H9 (cell line): ENCODE data around the gene CADPS. TPM values are rescaled to one million over a fixed set of nuclear protein-coding genes. Genes with fewer than 3 reads are reported as not detected.

Experiments used
- DNase-seq: peaks from one replicate; pipeline ENCODE4 v3.0.0-alpha.2; 2017
- H2AFZ ChIP-seq: one replicate; pipeline ENCODE4 v1.6.1; 2013; ENCODE audit warnings: mild to moderate bottlenecking, low read length, control low read depth, moderate library complexity
- H2AK5ac ChIP-seq: 2 replicates; pipeline ENCODE4 v1.6.1; 2013; ENCODE audit warnings: low read length, control low read depth, mixed read lengths; ENCODE audit not compliant: insufficient read length
- H2BK120ac ChIP-seq: one replicate; pipeline ENCODE4 v1.6.1; 2013; ENCODE audit warnings: low read depth, mild to moderate bottlenecking, low read length, control low read depth, inconsistent platforms; ENCODE audit not compliant: poor library complexity, severe bottlenecking
- H2BK12ac ChIP-seq: 2 replicates; pipeline ENCODE4 v1.6.1; 2013; ENCODE audit warnings: low read length, control low read depth, mixed read lengths, low read depth; ENCODE audit not compliant: insufficient read length
- H2BK15ac ChIP-seq: 2 replicates; pipeline ENCODE4 v1.6.1; 2013; ENCODE audit warnings: low read depth, low read length, control low read depth
- H2BK20ac ChIP-seq: one replicate; pipeline ENCODE4 v1.6.1; 2013; ENCODE audit warnings: low read depth, mild to moderate bottlenecking, low read length, control low read depth, inconsistent platforms; ENCODE audit not compliant: poor library complexity, severe bottlenecking
- H2BK5ac ChIP-seq: 2 replicates; pipeline ENCODE4 v1.6.1; 2013; ENCODE audit warnings: low read length, control low read depth, mixed read lengths; ENCODE audit not compliant: insufficient read length
- H3K14ac ChIP-seq: 2 replicates; pipeline ENCODE4 v1.6.1; 2013; ENCODE audit warnings: low read length, control low read depth; ENCODE audit not compliant: insufficient read depth
- H3K18ac ChIP-seq: 2 replicates; pipeline ENCODE4 v1.6.1; 2013; ENCODE audit warnings: low read depth, mild to moderate bottlenecking, mixed read lengths, low read length, control low read depth; ENCODE audit not compliant: insufficient read length
- H3K23ac ChIP-seq: 2 replicates; pipeline ENCODE4 v1.6.1; 2013; ENCODE audit warnings: low read length, control low read depth, mixed read lengths, low read depth; ENCODE audit not compliant: insufficient read length
- H3K23me2 ChIP-seq: 2 replicates; pipeline ENCODE4 v1.6.1; 2013; ENCODE audit warnings: low read depth, mild to moderate bottlenecking, mixed read lengths, low read length, control low read depth; ENCODE audit not compliant: insufficient read length, poor library complexity, severe bottlenecking
- H3K27ac ChIP-seq: 2 replicates; pipeline ENCODE4 v1.5.1; 2013; ENCODE audit warnings: low read length, control low read depth, mixed read lengths, low read depth; ENCODE audit not compliant: insufficient read length
- H3K27me3 ChIP-seq: 2 replicates; pipeline ENCODE4 v1.6.1; 2013; ENCODE audit warnings: low read length, control low read depth, inconsistent platforms; ENCODE audit not compliant: insufficient read depth
- H3K4ac ChIP-seq: 2 replicates; pipeline ENCODE4 v1.6.1; 2013; ENCODE audit warnings: low read depth, mild to moderate bottlenecking, control low read depth, inconsistent platforms, low read length, moderate library complexity
- H3K4me1 ChIP-seq: 2 replicates; pipeline ENCODE4 v1.6.1; 2013; ENCODE audit warnings: low read length, control low read depth, inconsistent platforms; ENCODE audit not compliant: insufficient read depth
- H3K4me2 ChIP-seq: 2 replicates; pipeline ENCODE4 v1.6.1; 2013; ENCODE audit warnings: low read length, control low read depth, mixed read lengths; ENCODE audit not compliant: insufficient read length, insufficient read depth
- H3K56ac ChIP-seq: 2 replicates; pipeline ENCODE4 v1.6.1; 2013; ENCODE audit warnings: low read depth, mild to moderate bottlenecking, mixed read lengths, low read length, control low read depth; ENCODE audit not compliant: insufficient read length
- H3K79me1 ChIP-seq: 2 replicates; pipeline ENCODE4 v1.6.1; 2013; ENCODE audit warnings: low read depth, mild to moderate bottlenecking, moderate library complexity, low read length, control low read depth, inconsistent platforms; ENCODE audit not compliant: insufficient read depth, poor library complexity, severe bottlenecking
- H3K79me2 ChIP-seq: 2 replicates; pipeline ENCODE4 v1.6.1; 2013; ENCODE audit warnings: low read length, control low read depth, inconsistent platforms; ENCODE audit not compliant: insufficient read depth
- H3K9ac ChIP-seq: 2 replicates; pipeline ENCODE4 v1.6.1; 2013; ENCODE audit warnings: low read length, control low read depth, mixed read lengths; ENCODE audit not compliant: insufficient read length; ENCODE audit errors: extremely low read depth
- H3K9me3 ChIP-seq: one replicate; pipeline ENCODE4 v1.6.1; 2013; ENCODE audit warnings: low read depth, low read length, inconsistent platforms; ENCODE audit not compliant: control insufficient read depth
- H3T11ph ChIP-seq: one replicate; pipeline ENCODE4 v1.6.1; 2013; ENCODE audit warnings: mild to moderate bottlenecking, low read length, control low read depth, inconsistent platforms
- H4K20me1 ChIP-seq: one replicate; pipeline ENCODE4 v1.6.1; 2013; ENCODE audit not compliant: control insufficient read depth, insufficient read length, insufficient read depth
- H4K5ac ChIP-seq: 2 replicates; pipeline ENCODE4 v1.6.1; 2013; ENCODE audit warnings: low read depth, mild to moderate bottlenecking, mixed read lengths, low read length, control low read depth; ENCODE audit not compliant: insufficient read length
- H4K8ac ChIP-seq: replicated peaks from 2 replicates; pipeline ENCODE4 v1.6.1; 2013; ENCODE audit warnings: low read length, control low read depth, mixed read lengths, low read depth; ENCODE audit not compliant: insufficient read length
- H4K91ac ChIP-seq: 2 replicates; pipeline ENCODE4 v1.6.1; 2013; ENCODE audit warnings: low read depth, mild to moderate bottlenecking, moderate library complexity, mixed read lengths, low read length, control low read depth; ENCODE audit not compliant: insufficient read length
- H3K27ac Mint-ChIP-seq, 3 experiments: 2 replicates in 2 of 3; 3 replicates in 1 of 3; pipeline ENCODE4 v1.8.0; 2020 to 2021; ENCODE audit warnings: mixed read lengths in 3 of 3, mild to moderate bottlenecking in 1 of 3, moderate library complexity in 1 of 3
- H3K27me3 Mint-ChIP-seq: 2 replicates; pipeline ENCODE4 v1.8.0; 2021; ENCODE audit warnings: low read depth, mild to moderate bottlenecking, moderate library complexity, mixed read lengths
- H3K36me3 Mint-ChIP-seq, 3 experiments: 2 replicates in 2 of 3; 3 replicates in 1 of 3; pipeline ENCODE4 v1.8.0; 2020 to 2021; ENCODE audit warnings: low read depth in 3 of 3, mixed read lengths in 3 of 3; ENCODE audit not compliant: insufficient read depth in 1 of 3
- H3K4me1 Mint-ChIP-seq, 2 experiments: 2 replicates each; pipeline ENCODE4 v1.8.0; 2020; ENCODE audit warnings: mixed read lengths in 2 of 2
- H3K4me3 Mint-ChIP-seq, 2 experiments: 2 replicates in 1 of 2; 3 replicates in 1 of 2; pipeline ENCODE4 v1.8.0; 2020 to 2021; ENCODE audit warnings: mild to moderate bottlenecking in 2 of 2, mixed read lengths in 2 of 2, moderate library complexity in 1 of 2
- H3K9me3 Mint-ChIP-seq, 2 experiments: 2 replicates in 1 of 2; 3 replicates in 1 of 2; pipeline ENCODE4 v1.8.0; 2020; ENCODE audit warnings: mild to moderate bottlenecking in 2 of 2, mixed read lengths in 2 of 2, moderate library complexity in 1 of 2
- CTCF ChIP-seq: fragments of 200-600 bp; sonication (generic); conservative IDR thresholded peaks from 3 replicates; pipeline ENCODE4 v1.8.0; 2021; ENCODE audit warnings: antibody characterized with exemption, mild to moderate bottlenecking
- WGBS: extraction: QIAGEN DNeasy Blood & Tissue Kit; methylation state at CpG from one replicate; pipeline ENCODE4 v1.1.7; 2013; ENCODE audit warnings: missing lambda C conversion rate, low lambda C conversion rate, mixed read lengths; ENCODE audit not compliant: insufficient read length; ENCODE audit errors: extremely low coverage; 5-methylcytosine and 5-hydroxymethylcytosine counted together
- total RNA-seq: library from RNA; stranded (reverse); gene quantifications from 2 replicates; pipeline ENCODE4 v1.2.1, GENCODE V29; 2021

The CADPS gene
- total RNA-seq, 1 experiment from 2014 or later = 6.6 TPM

GRCh38 chr3:62574266-62574898 is 300.8 kb downstream of the CADPS start:
- no peak overlapping the region for H3K4me3 Mint-ChIP-seq
- Histone ChIP-seq H3K4ac (no peak overlapping the region), H3T11ph (no peak overlapping the region), H2BK120ac (no peak overlapping the region), H3K14ac (no peak overlapping the region), H2AFZ (no peak overlapping the region), H3K56ac (no peak overlapping the region), H2AK5ac (no peak overlapping the region), H4K5ac (no peak overlapping the region), H3K4me2 (no peak overlapping the region), H4K91ac (no peak overlapping the region), H3K79me1 (no peaks in the 10 kb centered on the region), H4K20me1 (no peaks in the 10 kb centered on the region), H3K4me1 (no peaks in the 10 kb centered on the region), H2BK20ac (no peak overlapping the region), H3K9ac (no peak overlapping the region), H3K27me3 (no peaks in the 10 kb centered on the region), H2BK15ac (no peak overlapping the region), H3K23ac (no peak overlapping the region), H3K18ac (no peak overlapping the region), H3K9me3 (no peaks in the 10 kb centered on the region), H3K23me2 (no peaks in the 10 kb centered on the region), H2BK5ac (no peak overlapping the region), H3K79me2 (no peaks in the 10 kb centered on the region), H3K27ac (no peak overlapping the region), H4K8ac (no peak overlapping the region), H2BK12ac (no peak overlapping the region)
- H3K36me3 Mint-ChIP-seq = peaks cover 6 to 13% (median 9%) of the 10 kb centered on the region in 3 experiments
- peaks cover 13 to 15% of the 10 kb centered on the region in 2 experiments for H3K9me3 Mint-ChIP-seq
- H3K27me3 Mint-ChIP-seq = no peaks in the 10 kb centered on the region
- DNase-seq = no peak
- no peak overlapping the region for H3K27ac Mint-ChIP-seq
- no peaks in the 10 kb centered on the region for H3K4me1 Mint-ChIP-seq
- WGBS = no CpG with 5 or more reads among the region's 5 CpGs
- no peak for TF ChIP-seq CTCF
